NOMO-1 (cell line): ENCODE measurements around the gene MICAL3.
"Not testable (repeated sequence)": the region's sequence is repeated elsewhere in the genome, so short reads cannot be mapped to it uniquely, and the experiment has no call there.

Source experiments
- DNase-seq, 2 experiments: peaks; one replicate each; lab custom pipeline; 2025; ENCODE audit not compliant: unreplicated experiment in 2 of 2; lab: John Stamatoyannopoulos, UW

The MICAL3 gene

GRCh38 chr22:18032455-18033101 is 8.2 kb upstream of the MICAL3 start:
- no peak for DNase-seq

DNA sequence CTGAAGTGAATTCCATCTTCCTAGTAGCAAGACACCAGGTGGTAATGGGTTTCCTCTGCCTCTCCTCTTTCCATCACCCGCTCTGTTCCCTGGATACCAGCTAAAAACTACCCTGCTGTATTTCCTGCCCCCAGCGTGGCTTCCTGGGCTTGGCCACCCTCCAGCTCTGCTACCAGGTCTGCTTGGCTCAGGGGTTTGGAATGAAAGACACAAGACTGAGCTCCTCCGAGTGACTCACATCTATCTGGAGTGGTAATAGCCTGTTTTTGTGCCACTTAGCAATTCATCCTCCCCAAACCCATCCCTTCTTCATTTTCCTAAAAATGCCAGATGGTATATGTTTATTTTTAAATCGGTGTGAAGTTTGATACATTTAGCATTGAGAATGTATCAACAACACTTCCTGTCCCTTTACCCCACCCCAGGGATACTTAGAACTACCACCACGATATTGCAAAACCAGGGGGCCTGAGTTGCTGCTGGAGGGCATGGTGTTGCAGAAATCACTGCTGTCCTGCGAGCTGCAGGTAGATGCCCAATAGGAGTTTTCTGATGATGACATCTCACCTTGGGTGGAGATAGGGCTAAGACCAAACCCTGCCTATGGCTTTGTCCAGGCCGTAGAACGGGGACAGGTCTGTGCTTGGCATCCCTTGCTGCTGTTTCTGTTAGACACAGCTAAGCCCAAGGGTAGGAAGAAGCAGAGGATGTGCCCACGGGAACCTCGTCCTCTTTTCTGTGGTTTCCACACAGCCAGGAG is 7.5 kb upstream of the MICAL3 start:
- DNase-seq = no peak

DNA sequence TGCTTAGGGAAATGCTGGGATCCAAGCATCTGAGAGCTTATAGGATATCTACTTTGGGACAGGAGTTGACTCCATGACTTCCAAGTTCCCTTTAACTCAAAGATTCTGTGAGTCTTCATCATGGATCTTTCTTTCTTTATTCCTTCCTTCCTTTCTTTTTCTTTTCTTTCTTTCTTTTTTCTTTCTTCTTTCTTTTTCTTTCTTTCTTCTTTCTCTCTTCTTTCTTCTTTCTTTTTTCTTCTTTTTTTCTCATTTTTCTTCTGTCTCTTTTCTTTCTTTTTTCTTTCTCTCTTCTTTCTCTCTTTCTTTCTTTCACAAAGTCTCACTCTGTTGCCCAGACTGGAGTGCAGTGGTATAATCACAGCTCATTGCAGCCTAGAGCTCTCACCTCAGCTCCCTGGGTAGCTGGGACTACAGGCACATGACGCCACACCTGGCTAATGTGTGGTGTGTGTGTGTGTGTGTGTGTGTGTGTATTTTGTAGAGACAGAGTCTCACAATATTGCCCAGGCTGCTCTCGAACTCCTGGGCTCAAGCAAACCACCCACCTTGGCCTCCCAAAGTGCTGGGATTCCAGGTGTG is 5.4 kb upstream of the MICAL3 start:
- DNase-seq = no peak

DNA sequence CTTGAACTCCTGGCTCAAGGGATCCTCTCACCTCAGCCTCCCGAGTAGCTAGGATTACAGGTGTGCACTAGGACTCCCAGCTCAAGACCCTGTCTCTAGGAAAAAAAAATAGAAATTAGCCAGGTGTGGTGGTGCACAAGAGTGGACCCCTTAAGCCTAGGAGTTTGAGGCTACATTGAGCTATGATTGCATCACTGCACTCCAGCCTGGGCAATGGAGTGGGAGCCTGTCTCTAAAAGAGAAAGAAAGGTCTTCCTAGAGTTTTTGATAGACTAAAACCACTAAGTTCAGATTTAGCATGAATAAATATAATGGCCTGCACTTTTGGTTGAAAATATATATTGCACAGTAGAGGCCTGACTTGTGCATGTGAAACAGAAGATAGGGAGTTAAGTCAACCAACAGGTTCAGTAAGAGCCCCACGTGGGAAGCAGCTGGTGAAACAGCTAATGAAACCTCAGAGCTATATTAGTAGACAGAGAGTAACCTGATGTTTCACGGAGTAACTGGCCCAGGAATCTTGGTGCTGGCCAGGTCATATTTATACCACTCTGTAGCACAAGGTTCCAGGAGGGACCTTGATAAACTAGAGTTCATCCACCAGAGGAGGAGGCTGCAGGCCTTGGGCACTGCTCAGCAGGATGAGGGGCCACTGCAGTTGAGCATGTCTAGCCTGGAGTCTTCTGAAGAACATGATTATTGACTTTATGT is 4.6 kb upstream of the MICAL3 start:
- no peak for DNase-seq

DNA sequence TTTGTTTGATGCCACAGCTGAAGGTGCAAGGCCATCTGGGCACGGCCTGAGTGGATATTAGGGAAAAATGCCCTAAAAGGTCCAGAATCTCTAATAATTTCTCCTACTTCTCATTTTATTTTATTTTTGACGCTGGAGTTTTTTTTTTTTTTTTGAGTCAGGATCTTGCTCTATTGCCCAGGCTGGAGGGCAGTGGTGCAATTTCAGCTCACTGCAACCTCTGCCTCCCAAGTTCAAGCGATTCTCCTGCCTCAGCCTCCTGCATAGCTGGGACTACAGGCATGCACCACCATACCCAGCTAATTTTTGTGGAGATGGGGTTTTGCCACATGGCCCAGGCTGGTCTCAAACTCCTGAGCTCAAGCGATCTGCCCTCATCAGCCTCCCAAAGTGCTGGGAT is 1.5 kb upstream of the MICAL3 start:
- DNase-seq = not testable (repeated sequence)

DNA sequence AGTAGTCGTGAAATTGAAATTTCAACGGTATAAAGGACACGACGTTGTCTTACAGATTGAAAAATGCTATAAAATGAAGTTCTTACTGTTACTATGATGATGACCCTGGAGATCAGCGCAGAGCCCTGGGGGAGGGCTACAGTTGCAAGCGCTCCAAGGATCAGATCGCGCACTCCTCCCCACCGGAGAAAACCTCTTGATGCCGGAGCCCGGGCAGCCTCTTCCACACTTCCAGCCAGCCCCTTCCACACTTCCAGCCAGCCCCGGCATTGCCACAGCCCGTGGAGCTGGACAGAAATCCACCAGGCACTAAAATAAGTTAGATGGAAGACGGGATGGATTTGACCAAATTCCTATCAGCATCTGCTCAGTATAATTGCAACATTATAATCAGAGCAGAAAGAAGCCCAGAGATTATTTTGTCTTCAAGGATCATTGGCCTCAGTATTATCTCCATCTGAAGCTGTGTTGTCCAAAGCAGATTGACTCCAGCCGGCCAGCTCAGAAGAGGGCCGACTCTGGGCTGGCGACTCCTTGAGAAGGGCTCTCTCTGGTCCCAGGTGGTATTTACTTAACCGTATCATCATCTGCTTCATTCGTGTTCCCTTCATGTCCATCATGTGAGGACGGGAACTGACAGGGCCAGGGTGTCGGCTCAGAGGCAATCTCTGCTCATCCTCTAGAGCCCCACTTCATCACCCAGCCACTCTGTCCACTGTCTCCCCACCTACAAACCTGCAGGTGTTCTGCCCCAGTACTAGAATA is 777 bp upstream of the MICAL3 start:
- no peak for DNase-seq

GRCh38 chr22:18023509-18024275 is 669 bp downstream of the MICAL3 start:
- DNase-seq = no peak

- DNase-seq = no peak
These were observed 1.5 kb downstream of the MICAL3 start for GRCh38 chr22:18022876-18023275.

DNA sequence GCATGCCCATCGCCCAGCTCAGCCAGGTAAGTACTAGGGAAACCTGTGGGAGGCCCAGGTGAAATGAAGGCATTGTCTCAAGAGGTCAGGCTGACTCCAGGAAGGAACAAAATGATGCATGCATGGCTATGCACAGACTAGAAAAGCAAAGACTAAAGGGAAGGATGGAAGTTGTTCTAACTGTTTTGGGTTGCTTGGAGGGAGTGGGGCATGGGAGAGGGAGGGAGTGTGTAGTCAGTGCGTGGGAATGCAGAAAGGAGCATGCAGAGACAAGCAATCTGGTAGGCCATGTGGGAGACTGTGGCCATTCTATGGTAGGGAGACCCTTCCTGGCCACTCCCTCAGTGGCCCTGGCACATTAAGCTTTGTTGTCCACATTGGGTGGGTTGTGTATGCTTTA is 2.9 kb downstream of the MICAL3 start:
- no peak for DNase-seq

GRCh38 chr22:18020743-18021142 is 3.6 kb downstream of the MICAL3 start:
- DNase-seq = not testable (repeated sequence)

DNA sequence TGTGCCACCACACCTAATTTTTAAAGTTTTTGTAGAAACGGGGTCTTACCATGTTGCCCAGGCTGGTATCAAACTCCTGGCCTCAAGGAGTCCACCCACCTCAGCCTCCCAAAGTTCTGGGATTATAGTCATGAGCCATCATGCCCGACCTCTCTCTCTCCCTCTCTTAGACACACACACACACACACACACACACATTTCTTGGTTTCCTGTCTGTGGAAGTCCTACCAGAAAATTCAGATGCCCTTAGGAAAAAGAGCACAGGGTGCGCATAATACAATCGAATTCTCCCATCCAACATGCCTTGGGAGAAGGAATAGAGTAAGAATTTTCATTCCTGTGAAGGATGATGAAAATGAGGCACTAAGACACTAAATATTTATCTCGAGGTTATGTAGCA is 10.4 kb downstream of the MICAL3 start:
- DNase-seq = no peak

GRCh38 chr22:18013436-18013835 is 10.9 kb downstream of the MICAL3 start:
- no peak for DNase-seq

GRCh38 chr22:18012531-18012930 is 11.8 kb downstream of the MICAL3 start:
- no peak for DNase-seq

- no peak for DNase-seq
These were observed 14.1 kb downstream of the MICAL3 start for GRCh38 chr22:18010266-18010665.

DNA sequence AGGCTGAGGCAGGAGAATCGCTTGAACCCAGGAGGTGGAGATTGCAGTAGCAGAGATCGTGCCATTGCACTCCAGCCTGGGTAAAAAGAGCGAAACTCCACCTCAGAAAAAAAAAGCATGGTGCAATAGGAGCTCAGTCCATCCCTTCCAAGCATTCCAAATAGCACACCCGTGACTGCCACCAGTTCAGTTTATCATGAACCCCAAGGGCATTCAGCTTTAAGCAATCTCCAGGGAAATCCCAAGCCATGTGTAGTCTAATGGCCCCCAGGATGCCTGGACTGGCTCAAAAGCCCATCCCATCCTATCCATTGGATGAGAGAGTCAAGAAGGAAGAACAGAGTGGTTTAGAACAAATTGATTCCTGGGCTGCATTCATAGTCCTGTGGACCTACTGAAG is 16.2 kb downstream of the MICAL3 start:
- no peak for DNase-seq

GRCh38 chr22:18005201-18005926 is 19.0 kb downstream of the MICAL3 start:
- DNase-seq = no peak

DNA sequence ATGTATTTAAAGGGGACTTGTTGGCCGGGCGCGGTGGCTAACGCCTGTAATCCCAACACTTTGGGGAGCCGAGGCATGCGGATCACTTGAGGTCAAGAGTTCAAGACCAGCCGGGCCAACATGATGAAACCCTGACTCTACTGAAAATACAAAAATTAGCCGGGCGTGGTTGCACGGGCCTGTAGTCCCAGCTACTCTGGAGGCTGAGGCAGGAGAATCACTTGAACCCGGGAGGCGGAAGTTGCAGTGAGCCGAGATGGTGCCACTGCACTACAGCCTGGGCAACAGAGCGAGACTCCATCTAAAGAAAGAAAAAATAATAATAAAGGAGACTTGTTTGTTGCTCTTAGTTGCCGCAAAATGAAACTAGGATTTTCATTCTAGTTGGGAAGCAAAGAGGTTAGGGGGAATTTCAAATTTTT is 22.5 kb downstream of the MICAL3 start:
- not testable (repeated sequence) for DNase-seq

DNA sequence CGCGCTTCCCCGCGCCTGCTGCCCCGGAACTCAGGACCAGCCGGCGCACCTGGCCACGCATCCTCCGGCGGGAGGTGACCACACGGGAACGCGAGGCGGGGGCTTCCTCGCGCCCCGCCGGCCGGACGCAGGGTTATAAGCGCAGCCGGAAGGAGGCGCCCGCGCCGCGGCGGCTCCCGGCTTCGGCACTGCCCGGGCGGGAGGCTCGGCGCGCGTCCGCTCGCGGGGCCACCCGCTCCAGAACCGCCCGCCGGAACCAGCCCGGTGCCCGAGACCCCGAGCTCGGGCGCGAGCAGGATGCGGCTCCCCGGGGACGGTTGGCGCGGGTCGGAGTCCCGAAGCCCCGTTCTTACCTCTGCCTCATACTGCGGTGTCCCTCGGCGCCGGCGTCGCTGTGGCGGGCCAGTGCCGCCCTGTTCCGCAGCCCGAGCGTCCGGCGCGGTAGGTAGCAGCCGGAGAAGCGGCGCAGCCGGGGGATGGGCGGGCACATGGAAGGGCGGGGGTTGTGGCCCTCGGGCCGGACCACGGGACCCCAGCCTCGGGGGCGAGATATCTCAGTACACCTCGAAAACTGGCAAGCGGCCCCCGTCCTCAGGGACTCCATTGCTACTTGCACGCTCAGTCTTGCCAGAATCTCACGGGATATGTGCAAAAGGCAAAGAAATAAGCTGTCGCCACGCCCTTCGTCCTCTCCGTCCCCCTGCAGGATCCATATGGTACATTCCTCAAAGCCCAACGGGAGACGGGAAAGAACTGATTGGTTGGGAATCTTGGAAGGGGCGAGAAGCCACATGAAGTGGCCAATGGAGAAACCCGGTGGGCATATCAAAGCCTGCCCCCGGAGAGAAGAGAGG is 23.1 kb downstream of the MICAL3 start:
- peak; percentile 93 to 96 for DNase-seq
